ENCODE data around the gene BCAS3. TPM values are rescaled to one million over a fixed set of nuclear protein-coding genes. Genes with fewer than 3 reads are reported as not detected.

The BCAS3 gene
- total RNA-seq, 1 donor from 2014 or later, result 15.2 TPM

GRCh38 chr17:61087024-61087423 lies 409.4 kb downstream of the BCAS3 start:
- no peak overlapping the region for H3K4me3 ChIP-seq (ENCODE audit: low read depth, low read length)
- TF ChIP-seq CTCF (conservative IDR thresholded peaks at IDR 0.05; ENCODE audit: low read depth, low read length), result no peak
- DNase-seq (ENCODE audit: low read depth), result no peak

GRCh38 chr17:61088556-61088955 lies 410.9 kb downstream of the BCAS3 start:
- no peak overlapping the region for H3K4me3 ChIP-seq (ENCODE audit: low read depth, low read length)
- TF ChIP-seq CTCF (conservative IDR thresholded peaks at IDR 0.05; ENCODE audit: low read depth, low read length), result no peak
- DNase-seq (ENCODE audit: low read depth), result no peak

GRCh38 chr17:61091096-61091495 lies 413.4 kb downstream of the BCAS3 start:
- no peak for DNase-seq (ENCODE audit: low read depth)
- no peak overlapping the region for H3K4me3 ChIP-seq (ENCODE audit: low read depth, low read length)
- no peak for TF ChIP-seq CTCF (conservative IDR thresholded peaks at IDR 0.05; ENCODE audit: low read depth, low read length)

- H3K4me3 ChIP-seq (ENCODE audit: low read depth, low read length), result no peak overlapping the region
- TF ChIP-seq CTCF (conservative IDR thresholded peaks at IDR 0.05; ENCODE audit: low read depth, low read length), result no peak
- no peak for DNase-seq (ENCODE audit: low read depth)
Measured at GRCh38 chr17:61097781-61098180, 420.1 kb downstream of the BCAS3 start.

- TF ChIP-seq CTCF (conservative IDR thresholded peaks at IDR 0.05; ENCODE audit: low read depth, low read length), result no peak
- no peak for DNase-seq (ENCODE audit: low read depth)
- H3K4me3 ChIP-seq (ENCODE audit: low read depth, low read length), result no peak overlapping the region
Measured at GRCh38 chr17:61106354-61106753, 428.7 kb downstream of the BCAS3 start.

GRCh38 chr17:61116577-61116976 lies 438.9 kb downstream of the BCAS3 start:
- no peak for TF ChIP-seq CTCF (conservative IDR thresholded peaks at IDR 0.05; ENCODE audit: low read depth, low read length)
- no peak overlapping the region for H3K4me3 ChIP-seq (ENCODE audit: low read depth, low read length)
- DNase-seq (ENCODE audit: low read depth), result no peak

GRCh38 chr17:61117983-61118382 lies 440.3 kb downstream of the BCAS3 start:
- TF ChIP-seq CTCF (conservative IDR thresholded peaks at IDR 0.05; ENCODE audit: low read depth, low read length), result no peak
- no peak for DNase-seq (ENCODE audit: low read depth)
- no peak overlapping the region for H3K4me3 ChIP-seq (ENCODE audit: low read depth, low read length)
